GM19328 (cell line): ENCODE data around the gene DIAPH3.

Source experiments
- ATAC-seq: cut with Tn5 transposase; IDR thresholded peaks from one replicate; pipeline ENCODE4 v1.9.1; 2021; ENCODE audit warnings: mild to moderate bottlenecking, moderate library complexity; ENCODE audit not compliant: unreplicated experiment

The DIAPH3 gene

GRCh38 chr13:59680429-59681024 is 483.2 kb downstream of the DIAPH3 start:
- ATAC-seq: no peak

- no peak for ATAC-seq
Observed at GRCh38 chr13:59679254-59679653, 484.5 kb downstream of the DIAPH3 start.

- peak; percentile 78 for ATAC-seq
Observed at GRCh38 chr13:59677966-59678814, 485.5 kb downstream of the DIAPH3 start.

- no peak for ATAC-seq
Observed at GRCh38 chr13:59677430-59677829, 486.3 kb downstream of the DIAPH3 start.

- ATAC-seq: no peak
Observed at GRCh38 chr13:59674616-59675015, 489.1 kb downstream of the DIAPH3 start.

- ATAC-seq: no peak
Observed at GRCh38 chr13:59673286-59673685, 490.4 kb downstream of the DIAPH3 start.

GRCh38 chr13:59672445-59672844 is 491.3 kb downstream of the DIAPH3 start:
- ATAC-seq: no peak

- ATAC-seq: no peak
Observed at GRCh38 chr13:59671881-59672280, 491.8 kb downstream of the DIAPH3 start.

- no peak for ATAC-seq
Observed at GRCh38 chr13:59666504-59666903, 497.2 kb downstream of the DIAPH3 start.

GRCh38 chr13:59665732-59666131 is 498.0 kb downstream of the DIAPH3 start:
- ATAC-seq: no peak

GRCh38 chr13:59665184-59665583 is 498.5 kb downstream of the DIAPH3 start:
- no peak for ATAC-seq

GRCh38 chr13:59664586-59664985 is 499.1 kb downstream of the DIAPH3 start:
- no peak for ATAC-seq

GRCh38 chr13:59663707-59664106 is 500.0 kb downstream of the DIAPH3 start:
- ATAC-seq: no peak

- no peak for ATAC-seq
Observed at GRCh38 chr13:59660582-59660981, 503.1 kb downstream of the DIAPH3 start.

GRCh38 chr13:59659981-59660380 is 503.7 kb downstream of the DIAPH3 start:
- ATAC-seq: no peak

- ATAC-seq: no peak
Observed at GRCh38 chr13:59658738-59659330, 504.9 kb downstream of the DIAPH3 start.

GRCh38 chr13:59658027-59658737 is 505.5 kb downstream of the DIAPH3 start:
- no peak for ATAC-seq

- no peak for ATAC-seq
Observed at GRCh38 chr13:59653916-59654315, 509.8 kb downstream of the DIAPH3 start.

GRCh38 chr13:59651479-59651878 is 512.2 kb downstream of the DIAPH3 start:
- no peak for ATAC-seq

- no peak for ATAC-seq
Observed at GRCh38 chr13:59643906-59644626, 519.7 kb downstream of the DIAPH3 start.

GRCh38 chr13:59643364-59643841 is 520.3 kb downstream of the DIAPH3 start:
- no peak for ATAC-seq
